Glutamatergic neuron (in vitro differentiated cells): ENCODE measurements around the gene CERS6. TPM values are rescaled to one million over a fixed set of nuclear protein-coding genes. Genes with fewer than 3 reads are reported as not detected.

Experiments
- DNase-seq: peaks from one replicate; pipeline ENCODE4 v3.0.0; 2022
- H3K27ac Mint-ChIP-seq: one replicate; pipeline ENCODE4 v1.8.0; 2020; ENCODE audit warnings: mild to moderate bottlenecking, mixed read lengths, inconsistent platforms; ENCODE audit not compliant: unreplicated experiment
- H3K27me3 Mint-ChIP-seq: one replicate; pipeline ENCODE4 v1.8.0; 2020; ENCODE audit warnings: mild to moderate bottlenecking, moderate library complexity, mixed read lengths, inconsistent platforms; ENCODE audit not compliant: unreplicated experiment
- H3K36me3 Mint-ChIP-seq: one replicate; pipeline ENCODE4 v1.8.0; 2020; ENCODE audit warnings: mild to moderate bottlenecking, mixed read lengths, inconsistent platforms; ENCODE audit not compliant: unreplicated experiment
- H3K4me1 Mint-ChIP-seq: one replicate; pipeline ENCODE4 v1.8.0; 2020; ENCODE audit warnings: mild to moderate bottlenecking, low read depth, mixed read lengths, inconsistent platforms; ENCODE audit not compliant: unreplicated experiment
- H3K4me3 Mint-ChIP-seq: one replicate; pipeline ENCODE4 v1.8.0; 2020; ENCODE audit warnings: mild to moderate bottlenecking, mixed read lengths, inconsistent platforms; ENCODE audit not compliant: unreplicated experiment
- H3K9me3 Mint-ChIP-seq: one replicate; pipeline ENCODE4 v1.8.0; 2020; ENCODE audit warnings: mild to moderate bottlenecking, moderate library complexity, mixed read lengths, inconsistent platforms; ENCODE audit not compliant: unreplicated experiment
- CTCF ChIP-seq: fragments of 200-600 bp; sonication (generic); IDR thresholded peaks from one replicate; pipeline ENCODE4 v1.5.0; 2021; ENCODE audit not compliant: partially characterized antibody, unreplicated experiment
- total RNA-seq: library from RNA; stranded (reverse); fragmentation: NEBNext Ultra II Directional; extraction: Animal tissue kit (Norgen Biotek cat#: 25700); gene quantifications from one replicate; pipeline ENCODE4 v1.2.1, GENCODE V29; 2021; ENCODE audit not compliant: unreplicated experiment

The CERS6 gene
- total RNA-seq, 1 donor from 2014 or later = 143 TPM

DNA sequence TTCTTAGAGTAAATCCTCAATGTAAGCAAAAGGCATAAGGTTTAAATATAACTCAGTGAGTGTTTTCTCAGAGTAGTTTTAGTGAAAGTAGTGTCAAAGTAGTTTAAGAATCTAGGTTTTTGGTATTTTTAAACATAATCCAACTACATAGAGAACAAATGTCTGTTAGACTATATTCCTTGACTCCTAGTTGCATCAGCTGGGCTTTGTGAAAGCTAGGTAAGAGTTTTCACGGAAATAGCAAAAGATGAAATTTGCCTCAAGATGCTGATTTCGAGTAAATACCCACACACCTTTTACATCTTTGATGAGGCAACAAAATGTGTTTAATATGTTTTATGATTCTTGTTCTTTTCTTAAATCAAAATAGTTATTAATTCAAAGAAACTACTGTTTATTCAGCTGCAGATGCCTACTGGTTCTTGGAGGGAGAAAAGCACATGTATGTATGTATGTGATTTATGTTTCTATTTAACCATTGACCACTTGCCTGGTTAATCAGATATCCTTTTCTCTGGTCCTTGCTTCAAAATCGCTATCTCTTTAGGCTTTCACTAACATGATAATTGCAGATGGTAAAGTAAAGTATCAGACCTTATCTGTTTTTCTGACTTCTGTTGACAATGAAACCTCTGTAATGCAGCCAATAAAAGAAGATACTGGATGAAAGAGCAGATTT, 229.0 kb downstream of the CERS6 start:
- no peak for DNase-seq
- peaks cover 4% of the 10 kb centered on the region for H3K27me3 Mint-ChIP-seq
- peak overlapping the region; percentile 83 for H3K27ac Mint-ChIP-seq
- H3K4me3 Mint-ChIP-seq = peak overlapping the region; percentile 68
- no peak for TF ChIP-seq CTCF
- H3K36me3 Mint-ChIP-seq = no peaks in the 10 kb centered on the region
- H3K4me1 Mint-ChIP-seq = peaks cover 64% of the 10 kb centered on the region
- H3K9me3 Mint-ChIP-seq = peaks cover 10% of the 10 kb centered on the region

DNA sequence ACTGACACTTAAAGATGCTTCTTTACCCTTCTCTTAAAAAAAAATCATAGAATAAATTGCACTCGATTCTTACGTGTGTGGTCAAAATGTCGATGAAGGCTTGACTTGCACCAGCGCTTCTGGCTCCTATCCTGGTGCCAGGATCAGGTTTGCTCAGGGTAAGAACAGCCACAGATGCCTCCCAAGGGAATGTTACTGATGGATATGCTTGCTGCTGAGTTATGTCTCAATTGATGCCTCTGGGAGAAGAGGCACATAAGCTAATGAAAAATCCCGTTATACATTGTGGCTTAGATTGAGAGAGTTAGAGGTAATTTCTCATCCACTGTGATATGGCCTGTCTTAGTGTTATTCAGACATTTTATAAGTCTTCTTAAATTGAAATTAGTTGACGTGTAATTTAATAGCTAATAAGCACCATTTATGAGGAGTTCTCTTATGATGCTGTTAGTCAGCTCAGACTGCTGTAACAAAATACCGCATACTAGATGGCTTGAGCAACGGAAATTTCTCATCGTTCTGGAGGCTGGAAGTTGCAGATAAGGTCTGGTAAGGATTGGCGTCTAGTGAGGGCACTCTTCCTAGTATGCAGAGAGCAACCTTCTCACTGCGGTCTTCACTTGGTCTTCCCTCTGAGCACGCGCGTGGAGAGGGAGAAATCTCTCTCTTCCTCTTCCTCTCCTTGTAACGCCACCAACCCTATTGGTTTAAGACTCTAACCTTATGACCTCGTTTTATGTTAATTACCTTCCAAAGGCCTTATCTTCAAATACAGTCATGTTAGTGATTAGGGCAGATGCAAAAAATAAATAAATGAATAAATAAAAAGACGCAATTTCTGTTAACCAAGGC, 229.8 kb downstream of the CERS6 start:
- DNase-seq = peak; percentile 42
- peaks cover 62% of the 10 kb centered on the region for H3K4me1 Mint-ChIP-seq
- H3K36me3 Mint-ChIP-seq = no peaks in the 10 kb centered on the region
- H3K4me3 Mint-ChIP-seq = peak overlapping the region; percentile 68
- no peak for TF ChIP-seq CTCF
- H3K9me3 Mint-ChIP-seq = peaks cover 9% of the 10 kb centered on the region
- peak overlapping the region; percentile 83 for H3K27ac Mint-ChIP-seq
- peaks cover 3% of the 10 kb centered on the region for H3K27me3 Mint-ChIP-seq

GRCh38 chr2:168686452-168687191, 230.6 kb downstream of the CERS6 start:
- Mint-ChIP-seq H3K36me3 (no peaks in the 10 kb centered on the region), H3K9me3 (peaks cover 10% of the 10 kb centered on the region), H3K27ac (peak overlapping the region; percentile 83), H3K4me1 (peaks cover 66% of the 10 kb centered on the region), H3K4me3 (peak overlapping the region; percentile 68), H3K27me3 (no peaks in the 10 kb centered on the region)
- no peak for DNase-seq
- TF ChIP-seq CTCF = no peak

DNA sequence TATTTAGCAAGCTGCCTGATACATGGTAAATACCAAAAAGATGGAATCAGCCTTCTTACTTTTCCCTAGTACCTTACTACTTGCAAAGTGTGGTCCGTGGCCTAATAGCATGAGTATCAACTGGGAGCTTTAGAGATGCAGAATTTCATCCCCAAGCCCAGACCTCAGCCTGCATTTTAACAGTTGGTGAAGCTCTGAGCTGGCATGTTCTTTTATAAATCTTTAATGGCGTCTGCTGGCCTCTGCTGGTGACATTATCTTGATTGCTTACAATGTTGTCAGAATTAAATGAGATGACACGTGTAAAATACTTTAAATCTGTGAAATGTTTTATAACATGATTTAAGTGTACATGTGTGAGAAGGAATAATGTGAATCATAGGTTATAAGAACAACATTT, 231.2 kb downstream of the CERS6 start:
- H3K4me3 Mint-ChIP-seq = no peak overlapping the region
- H3K4me1 Mint-ChIP-seq = peaks cover 63% of the 10 kb centered on the region
- H3K9me3 Mint-ChIP-seq = peaks cover 14% of the 10 kb centered on the region
- H3K27ac Mint-ChIP-seq = peak overlapping the region; percentile 1
- no peaks in the 10 kb centered on the region for H3K36me3 Mint-ChIP-seq
- no peak for DNase-seq
- H3K27me3 Mint-ChIP-seq = peaks cover 2% of the 10 kb centered on the region
- no peak for TF ChIP-seq CTCF
